Gastrocnemius medialis (tissue), 4 donors: ENCODE results near the gene ADAM23.

Experiments
- CTCF ChIP-seq, 5 experiments: fragments of 450-650 bp in 3 of 5; fragments of 200-600 bp in 2 of 5; sonication (generic) in 2 of 5; IDR thresholded peaks in 4 of 5; conservative IDR thresholded peaks in 1 of 5; 1 replicate in 4 of 5; 2 replicates in 1 of 5; pipeline ENCODE4 v1.5.1; 2016 to 2019; ENCODE audit warnings: antibody characterized with exemption in 5 of 5, mild to moderate bottlenecking in 3 of 5, moderate library complexity in 3 of 5
- POLR2A ChIP-seq, 2 donors: fragments of 450-650 bp; IDR thresholded peaks; one replicate each; pipeline ENCODE4 v1.6.1; 2017; ENCODE audit warnings: antibody characterized with exemption in 2 of 2, mild to moderate bottlenecking in 2 of 2, moderate library complexity in 2 of 2

GRCh38 chr2:206478340-206478739 lies 35.0 kb downstream of the ADAM23 start:
- TF ChIP-seq CTCF (IDR thresholded peaks at IDR 0.05 in 4 of 5, conservative IDR thresholded peaks at IDR 0.05 in 1 of 5) = no peak
- TF ChIP-seq POLR2A (IDR thresholded peaks at IDR 0.05) = no peak
